ENCODE measurements around the gene SLC25A6. TPM values are rescaled to one million over a fixed set of nuclear protein-coding genes. Genes with fewer than 3 reads are reported as not detected.
"Not testable (repeated sequence)": the region's sequence is repeated elsewhere in the genome, so short reads cannot be mapped to it uniquely, and the experiment has no call there.

Gene SLC25A6
- total RNA-seq, 2 donors from 2014 or later: 402 to 411 TPM

DNA sequence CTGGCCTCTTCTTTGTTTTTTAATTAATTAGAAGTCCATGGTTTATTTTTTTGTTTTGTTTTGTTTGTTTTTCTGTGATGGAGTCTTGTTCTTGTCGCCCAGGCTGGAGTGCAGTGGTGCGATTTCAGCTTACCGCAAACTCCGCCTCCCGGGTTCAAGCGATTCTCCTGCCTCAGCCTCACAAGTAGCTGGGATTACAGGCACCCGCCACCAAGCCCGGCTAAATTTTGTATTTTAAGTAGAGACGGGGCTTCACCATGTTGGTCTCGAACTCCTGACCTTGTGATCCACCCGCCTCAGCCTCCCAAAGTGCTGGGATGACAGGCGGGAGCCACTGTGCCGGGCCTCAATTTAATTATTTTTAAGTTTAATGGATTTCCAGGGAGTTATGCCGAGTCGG, 42.3 kb downstream of the SLC25A6 start:
- not testable (repeated sequence) for H3K4me1 Mint-ChIP-seq (ENCODE audit: low read depth); H3K9me3 Mint-ChIP-seq; H3K4me3 Mint-ChIP-seq; ATAC-seq (replicated peaks in 1 of 2); H3K36me3 Mint-ChIP-seq (ENCODE audit: insufficient read depth in 2 of 2); H3K27me3 Mint-ChIP-seq (ENCODE audit: low read depth); H3K27ac Mint-ChIP-seq; DNase-seq

- Mint-ChIP-seq H3K27ac (no peak overlapping the region), H3K36me3 (ENCODE audit: insufficient read depth in 2 of 2) (peaks cover 13 to 20% of the 10 kb centered on the region in 2 donors), H3K27me3 (ENCODE audit: low read depth) (peaks cover 9% of the 10 kb centered on the region), H3K4me3 (no peak overlapping the region), H3K9me3 (peaks cover 0 to 8% of the 10 kb centered on the region in 2 donors), H3K4me1 (ENCODE audit: low read depth) (peaks cover 8% of the 10 kb centered on the region)
- ATAC-seq (replicated peaks in 1 of 2) (no peak), DNase-seq (no peak)
Observed at GRCh38 chrX:1341545-1342184, 50.2 kb downstream of the SLC25A6 start.

DNA sequence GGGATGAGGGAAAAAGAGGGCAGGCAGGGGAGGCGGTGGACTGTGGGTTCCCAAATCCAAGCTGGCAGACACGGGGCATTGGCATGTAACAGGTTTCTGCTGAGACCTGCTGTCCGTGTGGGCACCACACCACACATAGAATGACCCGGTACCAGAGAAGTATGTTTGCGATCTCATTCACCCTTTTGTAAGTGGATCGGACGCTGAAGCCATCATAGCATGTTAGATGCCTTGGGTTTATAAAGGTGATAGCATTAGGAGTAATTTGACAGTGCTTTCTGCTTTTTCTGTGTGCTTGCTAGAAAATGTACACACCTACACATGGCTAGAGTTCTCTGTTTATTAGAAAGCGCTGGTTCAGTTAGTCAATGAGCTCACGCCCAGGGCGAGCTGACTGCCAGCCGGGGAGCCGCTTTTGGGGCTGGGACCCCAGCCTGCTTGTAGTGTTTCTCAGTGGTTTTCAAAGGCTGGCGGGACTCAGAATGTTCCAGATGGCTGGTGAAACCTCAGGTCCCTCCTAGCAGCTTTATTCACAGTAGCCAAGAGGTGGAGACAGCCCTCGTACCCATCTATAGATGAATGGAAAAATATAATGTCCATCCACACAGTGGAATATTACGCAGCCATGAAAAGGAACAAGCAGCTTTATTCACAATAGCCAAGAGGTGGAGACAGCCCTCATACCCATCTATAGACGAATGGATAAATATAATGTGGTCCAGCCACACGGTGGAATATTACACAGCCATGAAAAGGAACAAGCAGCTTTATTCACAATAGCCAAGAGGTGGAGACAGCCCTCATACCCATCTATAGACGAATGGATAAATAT, 54.7 kb downstream of the SLC25A6 start:
- Mint-ChIP-seq H3K36me3 (ENCODE audit: insufficient read depth in 2 of 2) (peaks cover 13 to 20% of the 10 kb centered on the region in 2 donors), H3K9me3 (peaks cover 0 to 8% of the 10 kb centered on the region in 2 donors), H3K4me1 (ENCODE audit: low read depth) (peaks cover 36% of the 10 kb centered on the region), H3K27me3 (ENCODE audit: low read depth) (peaks cover 16% of the 10 kb centered on the region), H3K27ac (peak overlapping the region; percentile 74), H3K4me3 (peak overlapping the region; percentile 80 to 92)
- ATAC-seq (replicated peaks in 1 of 2) (peak; percentile 20 to 35), DNase-seq (no peak)

- peak within 1 kb of the TSS; percentile 74 for H3K27ac Mint-ChIP-seq
- peak; percentile 20 to 52 for ATAC-seq (replicated peaks in 1 of 2)
- peaks cover 0 to 5% of the 10 kb centered on the region in 2 donors for H3K9me3 Mint-ChIP-seq
Observed at GRCh38 chrX:1336331-1336943, 55.5 kb downstream of the SLC25A6 start, which contains the start of gene IL3RA. Gene IL3RA (plus strand): TSS chrX:1336785. CDS start chrX:1341766, 4,981 bp downstream.

More at GRCh38 chrX:1336331-1336943, 55.5 kb downstream of the SLC25A6 start, which contains the start of gene IL3RA:
- Mint-ChIP-seq H3K4me3 (peak within 1 kb of the TSS; percentile 80 to 92), H3K36me3 (ENCODE audit: insufficient read depth in 2 of 2) (peaks cover 13 to 15% of the 10 kb centered on the region in 2 donors), H3K4me1 (ENCODE audit: low read depth) (peaks cover 36% of the 10 kb centered on the region), H3K27me3 (ENCODE audit: low read depth) (peaks cover 16% of the 10 kb centered on the region)
- no peak for DNase-seq

Other genes starting within 250 kb of the SLC25A6 start
- 1 to 10 TPM in 1 of 2 donors, under 1 TPM in 1; 0.22 to 1.4 TPM for gene CRLF2, start 179.5 kb downstream of the SLC25A6 start, total RNA-seq
- under 1 TPM; 0.41 to 0.69 TPM for gene CSF2RA, start 123.3 kb downstream of the SLC25A6 start, total RNA-seq
- gene IL3RA, start 55.3 kb downstream of the SLC25A6 start, total RNA-seq: 1 to 10 TPM; 1.5 to 7.5 TPM
- 100 to 1,000 TPM in 1 of 2 donors, 10 to 100 TPM in 1; 70.4 to 101 TPM for gene ASMTL, start 60.8 kb upstream of the SLC25A6 start, total RNA-seq
- gene P2RY8, start 145.1 kb upstream of the SLC25A6 start, total RNA-seq: 10 to 100 TPM; 40.1 to 45.7 TPM
- 10 to 100 TPM; 71.6 to 73.9 TPM for gene AKAP17A, start 199.5 kb upstream of the SLC25A6 start, total RNA-seq
- under 1 TPM; 0.21 to 0.70 TPM for gene ASMT, start 222.9 kb upstream of the SLC25A6 start, total RNA-seq